ENCODE data around the gene E2F1. TPM values are rescaled to one million over a fixed set of nuclear protein-coding genes. Genes with fewer than 3 reads are reported as not detected.

E2F1 gene
- total and polyA plus RNA-seq, 2 experiments from 2014 or later, result 12.1 to 42.6 TPM

- TF ChIP-seq ZNF462 (CRISPR knock-in tag; IDR thresholded peaks at IDR 0.05) (no peak), ZNF331 (CRISPR knock-in tag; IDR thresholded peaks at IDR 0.05; ENCODE audit: low read depth) (no peak), NANOG (IDR thresholded peaks at IDR 0.05; ENCODE audit: borderline replicate concordance) (no peak), EZH2phosphoT487 (IDR thresholded peaks at IDR 0.05; ENCODE audit: unreplicated experiment) (no peak), CTCF (conservative IDR thresholded peaks at IDR 0.05; ENCODE audit: low read depth in 2 of 2) (no peak)
Measured at GRCh38 chr20:33693289-33693688, 7.1 kb upstream of the E2F1 start (continued).

GRCh38 chr20:33689973-33690372 is 3.8 kb upstream of the E2F1 start:
- DNase-seq (ENCODE audit: low spot score), result no peak
- H3K4me1 Mint-ChIP-seq, result peaks cover 26% of the 10 kb centered on the region
- no peaks in the 10 kb centered on the region for H3K9me3 Mint-ChIP-seq
- no peak overlapping the region for H2AFZ ChIP-seq
- H3K27ac ChIP-seq (ENCODE audit: low read depth), result no peak overlapping the region
- no peaks in the 10 kb centered on the region for H3K9me2 ChIP-seq (ENCODE audit: insufficient read depth)
- H3K79me2 ChIP-seq (replicated peaks; ENCODE audit: insufficient read depth), result peaks cover 7% of the 10 kb centered on the region
- no peak overlapping the region for H3K27ac Mint-ChIP-seq
- no peaks in the 10 kb centered on the region for H3K27me3 ChIP-seq (ENCODE audit: insufficient read depth)
- H3K4me2 ChIP-seq, result peak overlapping the region; percentile 64
- no peak overlapping the region for H3K4me3 ChIP-seq
- 0 out of 2 replicates have a peak, but pooled peaks cover 2% of the 10 kb centered on the region for H3F3A ChIP-seq (replicated peaks; ENCODE audit: low read depth)
- H3K27me3 Mint-ChIP-seq (ENCODE audit: insufficient read depth, low read depth, poor library complexity), result peaks cover 21% of the 10 kb centered on the region
- H3K4me1 ChIP-seq (ENCODE audit: insufficient read depth), result peaks cover 11% of the 10 kb centered on the region
- H3K4me3 Mint-ChIP-seq, result no peak overlapping the region
- no peaks in the 10 kb centered on the region for H3K36me3 Mint-ChIP-seq (ENCODE audit: low read depth)
- peaks cover 2% of the 10 kb centered on the region; the same call in 1 of the 2 replicates for H4K20me1 ChIP-seq (replicated peaks; ENCODE audit: insufficient read depth)
- no peak for ATAC-seq
- H3K36me3 ChIP-seq (ENCODE audit: insufficient read depth), result no peaks in the 10 kb centered on the region
- TF ChIP-seq EZH2phosphoT487 (IDR thresholded peaks at IDR 0.05; ENCODE audit: unreplicated experiment) (no peak), POLR2AphosphoS5 (IDR thresholded peaks at IDR 0.05; ENCODE audit: low read depth) (no peak), EZH2 (IDR thresholded peaks at IDR 0.05; ENCODE audit: low read depth, unreplicated experiment) (no peak), CREB1 (CRISPR knock-in tag; IDR thresholded peaks at IDR 0.05; ENCODE audit: low read depth) (no peak), JUNB (IDR thresholded peaks at IDR 0.05; ENCODE audit: unreplicated experiment) (no peak), ETS1 (IDR thresholded peaks at IDR 0.05) (no peak), REST (IDR thresholded peaks at IDR 0.05; ENCODE audit: unreplicated experiment) (no peak)
